Globus pallidus (tissue), 1 donor: ENCODE measurements around the gene CNN3.

Experiments
- DNase-seq: peaks from one replicate; pipeline ENCODE4 v3.0.0-alpha.2; 2015; ENCODE audit warnings: low spot score

CNN3 gene

DNA sequence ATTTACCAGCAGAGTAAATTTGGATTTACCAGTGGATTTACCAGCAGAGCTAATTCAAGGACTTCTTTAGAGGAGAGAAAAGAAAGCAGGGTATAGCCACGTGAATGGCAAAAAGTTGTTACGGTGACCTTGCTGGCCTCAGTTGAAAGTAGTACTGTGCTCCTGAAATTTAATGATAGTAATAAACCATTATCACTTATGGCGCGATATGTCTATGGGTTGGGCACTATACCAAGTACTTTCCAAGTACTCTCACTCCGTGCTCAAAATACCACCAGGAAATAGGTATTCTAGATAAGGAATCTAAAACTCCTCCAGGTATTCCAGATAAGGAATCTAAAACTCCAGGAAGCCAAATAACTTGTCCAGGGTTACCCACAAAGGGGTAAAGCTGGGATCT lies 70.9 kb downstream of the CNN3 start:
- no peak for DNase-seq

DNA sequence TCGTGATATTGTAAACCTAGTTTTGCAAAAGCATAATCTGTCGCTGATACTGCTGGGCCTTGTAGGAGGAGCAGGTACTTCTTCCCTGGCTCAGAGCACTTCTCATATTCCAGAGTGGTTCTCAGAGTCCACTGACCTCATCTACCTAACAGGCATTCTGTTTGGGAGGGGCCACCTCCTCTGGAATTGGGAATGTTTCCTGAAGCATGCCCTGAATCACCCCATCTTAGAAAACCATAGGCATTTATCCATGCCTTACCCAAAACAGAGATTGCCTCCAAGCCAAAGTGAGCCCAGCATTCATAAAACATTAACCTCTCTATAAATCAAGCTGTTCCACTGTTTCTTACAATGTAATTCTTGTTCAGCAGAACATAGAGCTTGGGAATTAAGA lies 71.6 kb downstream of the CNN3 start:
- DNase-seq = no peak

DNA sequence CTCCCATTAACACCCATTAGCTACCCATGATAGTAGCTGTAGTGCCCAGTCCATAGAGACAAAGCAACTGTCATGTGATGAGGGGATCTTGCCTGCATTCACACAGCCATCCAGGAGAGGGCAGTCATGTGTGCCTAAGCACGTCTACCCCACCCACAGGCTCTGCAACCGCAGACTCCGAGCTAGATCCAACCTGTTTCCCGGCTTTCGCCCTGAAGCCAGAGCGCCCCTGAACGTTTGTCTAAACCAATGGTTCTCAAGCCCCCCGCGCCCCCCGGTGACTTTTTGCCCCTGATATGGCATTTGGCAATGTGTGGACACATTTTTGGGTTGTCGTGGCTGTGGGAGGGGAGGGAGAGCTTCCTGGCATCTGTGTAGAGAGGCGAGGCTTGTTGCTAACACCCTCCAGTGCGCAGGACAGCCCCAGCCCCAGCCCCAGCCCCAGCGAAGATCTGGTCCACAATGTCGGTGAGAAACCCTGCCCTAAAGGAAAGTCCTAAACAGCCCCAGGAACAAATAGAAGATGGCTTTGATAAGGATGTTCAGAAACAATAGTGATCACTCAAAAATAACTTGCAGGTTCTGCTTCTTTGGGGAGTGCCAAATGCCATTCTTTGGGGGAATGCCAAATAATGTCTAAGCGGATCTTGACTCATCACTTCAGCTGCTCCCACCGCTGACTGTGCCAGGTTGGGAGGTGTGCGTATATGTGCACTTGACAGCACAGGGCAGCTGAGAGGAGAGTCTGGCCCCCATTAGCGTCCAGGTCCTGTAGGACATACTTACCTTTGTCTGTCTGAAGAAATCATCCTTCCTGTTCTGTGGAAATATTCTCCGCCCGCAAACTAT lies 72.2 kb downstream of the CNN3 start:
- peak; percentile 90 for DNase-seq

DNA sequence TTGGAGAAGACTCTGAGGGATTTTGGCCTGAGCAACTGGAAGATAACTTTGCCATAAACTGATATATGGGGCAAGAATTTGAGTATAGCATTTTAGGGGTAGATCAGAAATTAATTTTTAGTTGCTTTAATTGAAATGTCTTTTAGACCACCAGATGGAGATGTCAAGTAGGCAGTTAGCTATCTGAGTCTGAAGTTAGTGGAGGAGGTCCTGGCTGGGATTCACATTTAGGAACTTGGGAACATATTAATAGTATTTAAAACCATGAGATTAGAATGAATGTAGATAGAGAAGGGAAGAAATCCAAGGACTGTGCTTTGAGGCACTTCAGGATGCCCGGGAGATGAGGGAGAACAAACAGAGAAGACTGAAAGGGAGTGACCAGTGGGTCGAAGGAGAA lies 74.1 kb downstream of the CNN3 start:
- DNase-seq = no peak

DNA sequence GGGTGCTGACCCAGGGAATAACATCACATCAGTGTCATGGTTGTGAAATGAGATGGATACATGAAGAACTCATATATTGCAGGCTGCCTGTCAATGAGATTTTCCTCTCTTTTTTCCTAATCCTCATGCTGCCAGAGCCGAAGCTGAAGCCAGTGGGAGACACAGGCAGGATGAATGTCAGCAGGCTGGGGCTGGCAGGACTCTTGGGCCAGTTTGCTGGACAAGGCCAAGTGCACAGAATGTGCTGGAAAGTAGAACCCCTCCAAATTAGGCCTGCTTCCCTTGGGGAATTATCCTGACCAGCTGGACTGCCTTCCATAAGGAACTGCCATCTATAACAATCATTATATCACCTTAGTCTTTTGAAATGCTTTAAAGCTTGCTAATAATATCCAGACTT lies 75.3 kb downstream of the CNN3 start:
- peak; percentile 33 for DNase-seq
